ENCODE results near the gene MREG.

MREG gene

GRCh38 chr2:216013080-216013909 lies at the start of gene MREG:
Gene MREG, minus strand, starts transcription at chr2:216013551. Its CDS starts 224 bp downstream, at chr2:216013327.
- peak; percentile 77 for DNase-seq (ENCODE audit: low spot score)

GRCh38 chr2:216059233-216059834 lies 46.0 kb upstream of the MREG start:
- no peak for DNase-seq (ENCODE audit: low spot score)

- DNase-seq (ENCODE audit: low spot score) = no peak
Measured at GRCh38 chr2:216057688-216058193, 44.4 kb upstream of the MREG start.

- DNase-seq (ENCODE audit: low spot score) = no peak
Measured at GRCh38 chr2:216056739-216057138, 43.4 kb upstream of the MREG start.

- no peak for DNase-seq (ENCODE audit: low spot score)
Measured at GRCh38 chr2:216055680-216056079, 42.3 kb upstream of the MREG start.

- no peak for DNase-seq (ENCODE audit: low spot score)
Measured at GRCh38 chr2:216052420-216052819, 39.1 kb upstream of the MREG start.

- no peak for DNase-seq (ENCODE audit: low spot score)
Measured at GRCh38 chr2:216051350-216051749, 38.0 kb upstream of the MREG start.

GRCh38 chr2:216049452-216049851 lies 36.1 kb upstream of the MREG start:
- no peak for DNase-seq (ENCODE audit: low spot score)

- DNase-seq (ENCODE audit: low spot score) = no peak
Measured at GRCh38 chr2:216047397-216047796, 34.0 kb upstream of the MREG start.

- no peak for DNase-seq (ENCODE audit: low spot score)
Measured at GRCh38 chr2:216044883-216045486, 31.6 kb upstream of the MREG start.

- no peak for DNase-seq (ENCODE audit: low spot score)
Measured at GRCh38 chr2:216043949-216044348, 30.6 kb upstream of the MREG start.

- DNase-seq (ENCODE audit: low spot score) = no peak
Measured at GRCh38 chr2:216041438-216041837, 28.1 kb upstream of the MREG start.

GRCh38 chr2:216039918-216040317 lies 26.6 kb upstream of the MREG start:
- no peak for DNase-seq (ENCODE audit: low spot score)

GRCh38 chr2:216034065-216034464 lies 20.7 kb upstream of the MREG start:
- DNase-seq (ENCODE audit: low spot score) = peak; percentile 30

GRCh38 chr2:216033403-216033802 lies 20.1 kb upstream of the MREG start:
- DNase-seq (ENCODE audit: low spot score) = no peak

GRCh38 chr2:216031960-216032689 lies 18.8 kb upstream of the MREG start:
- no peak for DNase-seq (ENCODE audit: low spot score)

GRCh38 chr2:216030216-216030615 lies 16.9 kb upstream of the MREG start:
- DNase-seq (ENCODE audit: low spot score) = no peak

- DNase-seq (ENCODE audit: low spot score) = no peak
Measured at GRCh38 chr2:216029416-216030129, 16.2 kb upstream of the MREG start.

GRCh38 chr2:216024779-216025336 lies 11.5 kb upstream of the MREG start:
- DNase-seq (ENCODE audit: low spot score) = no peak

GRCh38 chr2:216023055-216023648 lies 9.8 kb upstream of the MREG start:
- peak; percentile 64 for DNase-seq (ENCODE audit: low spot score)
